HG03342 (cell line): ENCODE measurements around the gene ADGRD1.
"Not testable (repeated sequence)": the region's sequence is repeated elsewhere in the genome, so short reads cannot be mapped to it uniquely, and the experiment has no call there.

Source experiments
- ATAC-seq: cut with Tn5 transposase; IDR thresholded peaks from one replicate; pipeline ENCODE4 v1.9.1; 2021; ENCODE audit warnings: mild to moderate bottlenecking, moderate library complexity; ENCODE audit not compliant: unreplicated experiment

The ADGRD1 gene

GRCh38 chr12:131067981-131068851, 114.5 kb downstream of the ADGRD1 start:
- no peak for ATAC-seq

GRCh38 chr12:131068926-131069720, 115.4 kb downstream of the ADGRD1 start:
- ATAC-seq: not testable (repeated sequence)

- not testable (repeated sequence) for ATAC-seq
These were observed 116.4 kb downstream of the ADGRD1 start for GRCh38 chr12:131070136-131070535.

- ATAC-seq: not testable (repeated sequence)
These were observed 117.0 kb downstream of the ADGRD1 start for GRCh38 chr12:131070668-131071067.

GRCh38 chr12:131071234-131071820, 117.6 kb downstream of the ADGRD1 start:
- ATAC-seq: not testable (repeated sequence)

- ATAC-seq: not testable (repeated sequence)
These were observed 118.2 kb downstream of the ADGRD1 start for GRCh38 chr12:131071950-131072349.

- no peak for ATAC-seq
These were observed 118.9 kb downstream of the ADGRD1 start for GRCh38 chr12:131072451-131073230.

- ATAC-seq: peak; percentile 40
These were observed 120.7 kb downstream of the ADGRD1 start for GRCh38 chr12:131074221-131075083.

GRCh38 chr12:131075194-131075593, 121.5 kb downstream of the ADGRD1 start:
- ATAC-seq: no peak

GRCh38 chr12:131075611-131076010, 121.9 kb downstream of the ADGRD1 start:
- ATAC-seq: no peak

- ATAC-seq: no peak
These were observed 122.6 kb downstream of the ADGRD1 start for GRCh38 chr12:131076296-131076695.

GRCh38 chr12:131076791-131077747, 123.4 kb downstream of the ADGRD1 start:
- no peak for ATAC-seq

GRCh38 chr12:131077931-131078391, 124.3 kb downstream of the ADGRD1 start:
- ATAC-seq: no peak

GRCh38 chr12:131082290-131083194, 128.8 kb downstream of the ADGRD1 start:
- no peak for ATAC-seq

- no peak for ATAC-seq
These were observed 130.8 kb downstream of the ADGRD1 start for GRCh38 chr12:131084341-131085011.

- no peak for ATAC-seq
These were observed 131.6 kb downstream of the ADGRD1 start for GRCh38 chr12:131085125-131085815.
